Measurements from ENCODE around the gene GDF2.

GDF2 gene

DNA sequence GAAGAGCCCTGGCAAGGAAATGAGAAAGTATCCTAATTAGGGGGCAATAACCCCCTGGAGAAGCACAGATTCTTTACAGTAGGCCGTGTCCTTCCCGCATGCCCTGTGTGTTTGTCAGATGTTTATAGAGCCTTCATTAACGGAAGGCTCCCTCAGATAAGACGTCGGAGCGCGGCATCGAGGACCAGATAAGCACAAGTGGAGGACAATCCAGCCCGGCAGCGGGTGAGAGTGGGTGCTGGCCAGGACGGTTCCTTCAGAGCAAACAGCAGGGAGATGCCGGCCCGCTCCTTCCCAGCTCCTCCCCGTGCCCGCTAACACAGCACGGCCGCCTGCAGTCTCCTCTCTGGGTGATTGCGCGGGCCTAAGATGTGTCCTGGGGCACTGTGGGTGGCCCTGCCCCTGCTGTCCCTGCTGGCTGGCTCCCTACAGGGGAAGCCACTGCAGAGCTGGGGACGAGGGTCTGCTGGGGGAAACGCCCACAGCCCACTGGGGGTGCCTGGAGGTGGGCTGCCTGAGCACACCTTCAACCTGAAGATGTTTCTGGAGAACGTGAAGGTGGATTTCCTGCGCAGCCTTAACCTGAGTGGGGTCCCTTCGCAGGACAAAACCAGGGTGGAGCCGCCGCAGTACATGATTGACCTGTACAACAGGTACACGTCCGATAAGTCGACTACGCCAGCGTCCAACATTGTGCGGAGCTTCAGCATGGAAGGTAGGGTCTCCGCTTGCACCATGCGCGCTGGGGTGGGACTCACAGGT, at the start of gene GDF2:
Gene GDF2, plus strand, starts transcription at position 155 of the 762 bp plus-strand sequence. Its CDS starts 215 bp downstream, at position 370.
- DNase-seq: no peak

GRCh38 chr10:47276071-47276470, 46.2 kb upstream of the GDF2 start:
- DNase-seq: no peak

DNA sequence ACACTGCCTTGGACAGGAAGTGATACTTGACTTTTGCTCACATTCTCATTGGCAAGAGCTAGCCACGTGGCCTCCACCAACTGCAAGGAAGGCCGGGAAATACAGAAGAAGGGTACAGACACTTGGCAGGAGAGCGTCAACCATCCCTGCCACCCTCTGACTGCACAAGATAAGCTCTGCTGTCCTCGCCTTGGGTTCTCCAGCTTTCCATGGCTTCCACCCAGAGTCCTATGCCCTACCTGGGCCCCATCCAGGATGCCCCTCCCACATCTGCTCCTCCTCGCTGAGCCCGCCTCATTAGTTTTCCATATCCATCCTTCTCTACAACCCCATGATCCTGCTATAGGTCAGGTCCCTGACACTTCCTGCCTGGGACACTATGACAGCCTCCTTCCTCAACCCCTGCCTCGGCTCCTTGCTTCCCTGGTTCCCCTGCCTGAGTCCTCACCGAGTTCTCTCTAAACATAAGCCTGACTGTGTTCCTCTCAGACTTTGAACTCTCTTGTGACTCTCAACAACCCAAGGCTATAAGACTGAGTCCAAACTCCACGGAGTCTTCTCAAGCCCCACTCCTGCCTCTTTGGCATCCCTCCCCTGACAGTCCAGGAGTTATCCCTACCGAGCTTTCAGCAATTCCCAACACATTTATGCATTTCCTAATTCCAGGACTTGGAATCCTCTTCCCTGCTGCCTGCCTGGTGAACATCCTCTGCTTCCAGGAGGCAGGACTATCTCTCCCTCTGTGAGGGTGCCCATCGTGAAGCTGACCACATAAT, 45.5 kb upstream of the GDF2 start:
- no peak for DNase-seq

- no peak for DNase-seq
Observed at GRCh38 chr10:47277352-47278151, 44.7 kb upstream of the GDF2 start.

- no peak for DNase-seq
Observed at GRCh38 chr10:47278152-47278473, 44.1 kb upstream of the GDF2 start.

DNA sequence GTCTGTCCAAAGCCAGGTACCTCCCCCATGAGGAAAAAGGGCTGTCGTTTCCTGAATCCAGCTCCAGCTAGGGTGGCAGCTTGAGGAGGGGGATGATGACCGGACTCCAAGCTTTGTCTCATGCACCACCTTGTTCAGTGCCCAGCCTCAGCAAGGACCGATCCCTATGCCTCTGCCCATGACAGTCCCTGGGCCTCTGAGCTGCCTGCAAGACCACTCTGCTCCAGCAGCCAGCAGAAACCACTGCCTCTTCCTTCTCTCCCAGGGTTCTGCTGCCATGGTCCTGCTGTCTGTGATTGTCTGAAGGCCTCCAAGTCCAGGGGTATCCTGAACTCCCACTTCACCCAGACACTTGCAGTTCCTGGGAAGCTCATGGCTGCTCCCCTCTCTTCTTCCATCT, 43.5 kb upstream of the GDF2 start:
- no peak for DNase-seq

DNA sequence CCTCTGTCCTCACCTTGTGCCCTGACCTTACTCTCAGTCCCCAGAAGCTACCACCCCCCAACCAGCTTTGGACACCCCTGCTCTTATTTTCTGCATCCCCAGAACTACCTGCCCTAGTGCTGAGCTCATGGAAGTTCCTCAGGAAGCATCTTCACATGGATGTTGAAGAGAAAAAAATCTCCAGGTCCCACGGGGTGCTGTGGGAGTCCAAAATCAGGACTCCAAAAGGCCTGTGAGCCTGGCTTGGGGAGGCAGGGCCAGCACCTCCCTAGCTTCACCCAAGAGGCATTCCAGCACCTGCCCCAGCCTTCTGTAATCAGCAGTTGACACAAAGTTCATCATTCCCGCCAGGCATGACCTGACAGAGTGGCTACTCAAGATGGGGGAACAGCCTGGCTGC, 43.0 kb upstream of the GDF2 start:
- no peak for DNase-seq

DNA sequence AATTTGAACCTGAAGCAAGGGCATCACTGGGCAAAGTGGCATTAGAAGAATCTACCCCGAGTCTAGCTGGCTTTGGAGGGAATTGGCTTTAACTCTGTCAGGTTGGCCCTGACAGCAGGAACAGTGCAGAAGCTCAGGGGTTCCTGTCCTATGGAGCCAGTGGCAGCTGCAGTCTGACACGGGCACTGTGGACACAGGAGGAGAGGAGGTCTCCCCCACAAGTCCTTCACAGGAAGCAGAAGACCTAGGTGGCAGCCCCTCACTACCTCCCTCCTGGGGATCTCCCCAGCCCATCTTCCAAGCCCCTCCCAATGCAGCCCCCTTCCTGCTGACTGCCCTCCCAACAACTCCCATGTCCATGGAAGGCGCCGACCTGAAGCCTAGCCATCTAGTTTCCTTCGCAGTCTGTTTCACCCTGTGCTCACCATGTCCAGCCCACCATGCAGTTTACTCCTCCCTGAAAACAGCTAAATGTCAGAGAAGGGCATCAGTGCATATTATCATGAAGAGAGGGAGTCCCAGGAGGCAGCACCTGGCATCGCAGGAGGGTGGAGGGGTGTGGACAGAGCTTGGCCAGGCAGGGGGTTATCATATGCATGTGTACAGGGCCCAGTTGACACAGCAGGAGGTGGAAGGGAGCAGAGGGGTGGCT, 40.1 kb upstream of the GDF2 start:
- no peak for DNase-seq

DNA sequence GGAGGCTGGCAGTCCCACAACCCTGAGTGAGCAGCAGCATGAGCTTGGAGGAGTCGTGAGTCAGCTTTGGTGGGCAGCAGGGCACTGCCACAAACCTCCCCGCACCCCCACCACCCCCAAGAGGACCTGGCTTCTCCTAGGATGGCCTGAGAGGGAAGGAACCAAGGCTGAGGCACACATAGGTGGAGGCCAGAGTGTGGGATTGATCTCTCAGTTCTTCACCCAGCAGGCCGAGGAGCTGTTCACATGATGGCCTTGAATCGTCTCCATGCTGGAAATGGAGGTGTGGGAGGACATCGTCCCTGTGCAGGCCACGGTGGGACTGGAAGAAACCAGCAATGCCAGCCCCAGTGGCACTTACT, 39.6 kb upstream of the GDF2 start:
- no peak for DNase-seq

- DNase-seq: no peak
Observed at GRCh38 chr10:47283101-47283630, 39.1 kb upstream of the GDF2 start.

GRCh38 chr10:47283848-47284247, 38.4 kb upstream of the GDF2 start:
- no peak for DNase-seq

GRCh38 chr10:47285381-47286115, 36.7 kb upstream of the GDF2 start:
- DNase-seq: no peak

DNA sequence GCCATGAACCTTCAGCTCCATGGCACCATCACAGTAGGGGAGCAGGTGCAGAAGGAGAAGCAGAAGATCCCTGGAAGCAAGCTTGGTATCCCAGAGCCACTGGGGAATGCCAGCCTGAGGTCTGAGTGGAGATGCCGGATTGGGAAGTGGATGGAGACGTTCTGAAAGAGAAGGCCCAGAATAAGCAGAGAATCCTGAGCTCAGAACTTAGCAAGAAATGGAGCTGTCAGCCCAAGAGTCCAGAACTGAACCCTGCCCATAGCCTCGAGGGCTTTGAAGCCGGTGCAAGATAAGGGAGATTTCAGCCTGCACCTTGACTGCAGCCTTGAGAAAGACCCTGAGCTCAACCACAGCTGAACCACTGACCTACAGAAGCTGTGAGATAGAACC, 36.1 kb upstream of the GDF2 start:
- DNase-seq: no peak

GRCh38 chr10:47286591-47287315, 35.5 kb upstream of the GDF2 start:
- DNase-seq: no peak

DNA sequence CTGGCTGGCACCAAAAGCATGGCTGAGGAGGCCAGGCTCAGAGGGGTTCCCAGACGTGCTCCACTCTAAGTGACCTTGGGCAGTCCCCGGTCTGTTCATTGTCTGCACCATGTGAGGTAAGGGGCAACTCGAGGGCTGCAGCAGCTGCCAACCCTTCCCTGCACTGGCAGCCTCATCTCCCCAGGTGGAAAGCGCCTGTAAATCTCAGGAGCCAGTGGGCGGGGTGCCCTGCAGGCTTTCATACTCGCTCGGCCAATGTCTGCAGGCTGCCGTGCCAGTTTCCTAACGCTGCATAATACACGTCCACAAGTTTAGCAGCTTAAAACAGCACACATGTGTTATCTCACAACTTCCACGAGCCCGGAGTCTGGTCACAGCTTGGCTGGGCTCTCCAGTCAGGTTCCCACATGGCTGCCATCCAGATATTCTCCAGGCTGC, 34.9 kb upstream of the GDF2 start:
- no peak for DNase-seq

DNA sequence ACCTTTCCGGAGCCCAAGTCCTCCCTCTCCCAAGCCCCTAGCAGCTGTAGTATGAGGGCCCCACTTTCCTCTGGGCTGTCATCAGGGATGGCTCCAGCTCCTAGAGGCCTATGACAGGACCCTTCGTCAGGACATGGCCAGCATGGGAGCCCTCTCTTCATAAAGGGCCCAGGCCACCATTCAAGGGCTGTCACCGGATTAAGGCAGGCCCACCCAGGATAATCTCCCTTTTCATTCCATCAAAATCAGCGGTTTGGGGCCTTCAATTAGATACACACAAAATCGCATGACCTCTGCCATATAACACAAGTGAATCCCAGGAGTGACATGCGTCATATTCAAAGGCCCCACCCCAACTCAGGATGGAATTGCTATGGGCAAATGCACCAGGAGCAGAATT, 34.4 kb upstream of the GDF2 start:
- no peak for DNase-seq

DNA sequence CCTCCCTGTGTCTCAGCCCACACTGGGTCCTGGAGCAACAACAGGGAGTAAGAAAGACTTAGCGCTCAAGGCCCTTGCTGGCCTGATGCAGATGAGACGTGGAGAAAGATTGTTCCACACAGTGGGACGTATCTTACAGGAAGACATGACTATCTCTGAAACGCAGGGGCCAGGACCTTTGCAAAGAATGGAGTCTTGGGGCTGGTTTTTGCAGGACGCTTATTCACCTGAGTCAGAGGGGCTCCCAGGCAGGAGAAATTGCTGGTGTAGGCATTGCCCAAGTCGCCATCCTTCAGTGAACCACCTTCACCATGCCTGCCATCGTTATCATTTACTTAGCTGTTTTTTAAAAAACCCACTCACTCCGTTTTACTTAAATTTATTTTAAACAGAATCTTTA, 34.0 kb upstream of the GDF2 start:
- DNase-seq: no peak

GRCh38 chr10:47288916-47289495, 33.2 kb upstream of the GDF2 start:
- DNase-seq: no peak

DNA sequence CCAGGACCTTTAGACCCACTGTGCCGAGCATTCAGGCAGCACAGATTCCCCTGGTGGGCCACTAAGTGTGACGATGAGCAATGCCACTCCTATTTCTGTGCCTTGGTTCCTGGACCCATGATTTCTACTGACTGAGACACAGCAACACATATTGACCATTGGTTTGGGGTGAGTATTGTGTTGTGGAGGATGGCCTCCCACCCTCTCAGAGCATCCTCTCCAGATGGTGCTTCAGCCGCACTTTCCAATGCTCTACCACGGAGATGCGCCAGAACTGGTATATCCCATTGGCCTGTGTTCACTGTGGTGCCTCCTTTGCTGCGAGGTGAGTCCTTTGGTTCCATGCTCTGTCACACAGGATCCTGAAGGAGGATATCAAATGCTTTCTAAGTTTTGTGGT, 32.3 kb upstream of the GDF2 start:
- DNase-seq: no peak

- DNase-seq: no peak
Observed at GRCh38 chr10:47290338-47290737, 31.9 kb upstream of the GDF2 start.

- DNase-seq: no peak
Observed at GRCh38 chr10:47291682-47292081, 30.6 kb upstream of the GDF2 start.

Data from COR-L47 (cell line).